ENCODE results near the gene APOBEC4.
"Not testable (repeated sequence)": the region's sequence is repeated elsewhere in the genome, so short reads cannot be mapped to it uniquely, and the experiment has no call there.

APOBEC4 gene

DNA sequence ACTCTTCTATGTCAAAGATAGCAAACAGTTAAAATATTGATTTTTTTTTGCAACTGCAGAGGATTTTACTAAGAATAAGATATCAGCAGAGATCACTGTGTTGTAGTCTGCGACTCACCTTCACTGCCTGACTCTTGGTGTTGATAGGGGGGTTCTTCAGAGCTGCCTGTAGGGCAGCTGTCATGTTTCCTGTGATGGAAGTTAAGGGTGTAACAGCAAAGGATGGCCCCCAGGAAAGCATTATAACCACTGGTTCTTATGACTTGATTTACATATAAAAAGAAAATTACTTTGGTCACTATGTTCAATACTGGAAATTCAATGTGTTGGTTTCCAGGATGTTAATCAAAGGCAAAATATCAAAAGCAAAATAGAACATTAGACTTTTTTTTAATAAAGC is 20.2 kb downstream of the APOBEC4 start:
- DNase-seq: no peak

DNA sequence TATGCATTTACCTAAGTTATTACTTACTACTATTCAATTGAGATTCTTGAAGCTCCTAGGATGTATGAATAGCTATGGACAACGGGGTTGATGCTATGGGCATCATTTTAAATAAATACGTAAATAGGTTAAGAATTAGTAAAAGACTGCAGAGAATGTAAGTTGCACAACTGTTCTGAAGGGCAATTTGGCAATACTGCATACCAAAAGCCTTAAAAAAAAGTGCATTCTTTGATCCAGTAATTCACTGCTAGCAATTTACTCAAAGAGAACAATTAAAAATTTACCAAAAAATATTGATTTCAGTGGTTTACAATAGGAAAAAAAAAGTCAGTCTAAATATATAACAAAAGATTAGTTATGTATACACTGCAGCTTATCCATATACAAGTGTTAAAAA is 21.0 kb downstream of the APOBEC4 start:
- DNase-seq: no peak

DNA sequence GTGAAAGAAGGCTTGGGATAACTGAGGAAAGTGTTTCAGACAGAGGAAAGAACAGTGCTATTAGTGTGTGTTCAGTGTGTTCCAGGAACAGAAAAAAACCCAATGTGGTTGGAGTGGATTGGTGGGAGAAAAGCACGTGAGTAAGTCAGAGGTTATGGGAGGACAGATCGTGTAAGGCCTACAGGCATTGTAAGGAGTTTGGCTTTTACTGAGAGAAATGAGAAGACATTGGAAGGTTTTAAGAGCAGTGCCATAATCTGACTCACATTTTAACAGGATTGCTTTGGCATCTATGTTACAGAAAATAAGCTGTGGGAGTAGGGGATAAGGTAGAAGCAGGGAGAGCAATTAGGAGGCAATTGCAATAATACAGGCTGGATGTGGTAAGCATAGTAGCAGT is 22.4 kb downstream of the APOBEC4 start:
- no peak for DNase-seq

DNA sequence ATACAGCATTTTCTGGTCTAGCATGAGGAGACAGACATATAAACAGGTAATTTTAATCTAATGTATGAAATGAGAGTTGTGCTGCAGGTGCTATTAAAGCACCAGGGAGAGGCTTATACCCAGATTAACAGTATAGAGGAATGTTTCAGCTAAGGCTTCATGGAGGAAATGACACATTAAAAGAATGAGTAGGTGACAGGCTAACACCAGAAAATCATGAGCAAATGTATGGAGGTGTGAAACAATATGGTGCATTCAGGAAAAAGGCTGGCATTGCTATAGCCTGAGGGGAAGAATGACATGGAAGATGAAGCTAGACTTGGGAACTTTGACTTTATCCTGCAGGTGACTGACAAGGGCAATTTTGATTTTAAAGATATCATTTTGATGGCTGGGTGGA is 24.6 kb downstream of the APOBEC4 start:
- no peak for DNase-seq

DNA sequence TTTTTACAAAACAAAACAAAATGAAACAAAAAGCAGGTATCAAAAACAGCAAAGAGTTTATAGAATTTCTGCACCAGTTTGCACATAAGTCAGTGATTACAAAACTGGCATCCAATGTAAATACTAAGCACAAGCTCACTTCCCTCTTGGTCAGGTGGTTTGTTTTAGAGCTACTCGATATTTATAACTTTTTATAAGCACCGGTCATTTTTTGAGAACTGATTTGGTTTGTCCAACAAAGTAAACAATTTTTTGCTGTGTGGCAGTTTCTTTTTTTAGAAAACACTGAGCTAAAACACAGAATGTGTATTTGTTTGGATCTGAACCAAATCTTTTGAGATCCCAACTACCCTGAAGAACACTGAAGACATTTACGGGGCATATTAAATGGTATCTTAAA is 26.9 kb downstream of the APOBEC4 start:
- not testable (repeated sequence) for DNase-seq

DNA sequence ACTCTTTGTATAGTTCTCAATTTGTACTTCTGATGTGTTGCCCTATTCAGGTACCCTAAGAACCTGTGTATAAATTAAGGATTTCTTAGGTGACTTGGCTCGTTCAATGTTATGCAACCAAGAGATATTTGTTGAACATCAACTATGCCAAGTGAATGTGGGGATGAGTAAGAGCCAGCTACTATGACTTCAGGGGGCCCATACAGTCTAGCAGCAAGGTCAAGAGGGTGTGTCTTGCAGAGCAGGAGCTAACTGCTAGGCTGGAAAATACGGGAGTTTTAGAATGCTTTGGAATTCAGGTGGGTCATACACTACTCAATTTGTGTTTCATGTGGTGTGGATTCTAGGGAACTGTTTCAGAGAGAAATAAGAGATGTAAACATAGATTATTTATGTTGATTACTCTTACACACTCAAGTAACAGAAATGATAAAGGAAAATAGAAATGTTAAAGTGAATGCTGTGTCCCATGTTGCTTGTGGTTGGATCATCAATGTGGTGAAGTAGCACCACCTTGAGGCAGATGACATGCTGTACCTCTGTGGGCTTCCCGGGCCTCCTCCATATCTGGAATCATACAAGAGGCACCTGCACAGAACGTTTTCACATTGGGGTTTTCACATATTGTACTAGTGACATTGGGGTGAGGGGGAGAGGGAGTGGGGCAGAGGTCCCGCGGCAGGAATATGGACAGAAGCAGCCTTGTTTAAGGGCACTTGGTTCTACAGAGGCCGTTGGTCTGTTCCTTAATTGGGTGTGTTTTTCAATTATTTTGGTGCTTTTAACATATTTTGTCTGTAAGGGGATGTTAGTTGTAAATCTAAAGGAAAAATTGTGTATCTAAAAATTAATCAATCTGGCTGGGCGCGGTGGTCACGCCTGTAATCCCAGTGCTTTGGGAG is 30.0 kb downstream of the APOBEC4 start:
- DNase-seq: peak; percentile 62

DNA sequence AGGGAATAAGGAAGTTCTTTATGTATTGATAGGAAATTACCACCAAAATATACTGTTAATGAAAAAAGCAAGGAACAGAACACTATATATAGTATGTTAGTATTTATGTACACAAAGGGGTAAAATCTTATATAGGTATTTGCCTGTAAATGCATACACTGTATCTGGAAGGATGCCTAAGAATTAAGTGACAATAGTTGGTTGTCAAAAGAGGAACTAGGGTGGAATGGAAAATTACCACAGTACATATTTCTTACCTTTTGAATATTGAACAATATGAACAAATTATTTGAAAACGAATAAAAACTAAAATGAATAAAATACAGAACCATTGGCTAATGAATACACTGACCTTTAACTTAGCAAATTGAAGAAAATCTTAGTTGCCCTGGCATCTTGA is 31.1 kb downstream of the APOBEC4 start:
- no peak for DNase-seq

DNA sequence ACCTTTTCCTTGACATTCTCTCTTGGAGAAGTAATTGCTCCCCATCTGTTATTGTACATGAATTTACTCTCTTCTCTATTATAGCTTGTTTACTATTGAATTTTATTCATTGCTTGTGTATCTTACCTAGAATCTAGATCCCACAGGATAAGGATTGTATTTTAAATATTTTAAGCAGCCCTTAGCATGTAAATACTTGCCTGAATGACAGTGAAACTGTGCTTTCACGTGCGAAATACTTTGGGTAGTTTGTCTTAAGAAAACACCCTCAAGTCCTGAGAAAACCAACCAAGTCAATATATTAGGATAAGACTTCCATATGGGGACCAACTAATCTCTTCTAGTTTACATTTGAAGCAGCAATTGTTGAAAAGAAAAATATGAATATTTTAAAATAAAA is 32.8 kb downstream of the APOBEC4 start:
- no peak for DNase-seq

DNA sequence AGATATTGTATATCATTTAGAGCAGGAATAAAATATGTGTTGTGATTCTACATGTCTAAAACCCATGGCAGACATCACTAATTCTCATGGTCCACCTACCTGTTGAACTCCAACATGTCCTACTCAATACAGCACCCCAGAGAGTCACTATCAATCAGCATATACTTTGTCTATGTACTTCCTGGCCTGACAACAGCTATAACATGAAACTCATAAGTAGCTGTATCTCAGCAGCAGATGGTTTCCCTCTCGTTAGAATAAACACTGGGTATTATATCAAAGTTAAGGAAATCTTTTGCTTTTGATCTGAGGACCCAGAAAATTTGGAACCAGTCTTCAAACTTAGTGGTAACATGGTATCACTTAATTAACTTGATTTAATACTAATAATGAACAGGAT is 33.3 kb downstream of the APOBEC4 start:
- no peak for DNase-seq

DNA sequence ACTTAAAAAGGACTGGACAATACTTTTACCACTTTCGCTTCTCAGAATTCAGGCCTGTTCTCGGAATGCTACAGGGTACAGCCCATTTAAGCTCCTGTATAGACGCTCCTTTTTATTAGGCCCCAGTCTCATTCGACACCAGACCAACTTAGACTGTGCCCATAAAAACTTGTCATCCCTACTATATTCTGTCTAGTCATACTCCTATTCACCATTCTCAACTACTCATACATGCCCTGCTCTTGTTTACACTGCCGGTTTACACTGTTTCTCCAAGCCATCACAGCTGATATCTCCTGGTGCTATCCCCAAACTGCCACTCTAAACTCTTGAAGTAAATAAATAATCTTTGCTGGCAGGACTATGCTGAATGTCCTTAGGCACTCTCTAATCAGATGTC is 34.9 kb downstream of the APOBEC4 start:
- not testable (repeated sequence) for DNase-seq

DNA sequence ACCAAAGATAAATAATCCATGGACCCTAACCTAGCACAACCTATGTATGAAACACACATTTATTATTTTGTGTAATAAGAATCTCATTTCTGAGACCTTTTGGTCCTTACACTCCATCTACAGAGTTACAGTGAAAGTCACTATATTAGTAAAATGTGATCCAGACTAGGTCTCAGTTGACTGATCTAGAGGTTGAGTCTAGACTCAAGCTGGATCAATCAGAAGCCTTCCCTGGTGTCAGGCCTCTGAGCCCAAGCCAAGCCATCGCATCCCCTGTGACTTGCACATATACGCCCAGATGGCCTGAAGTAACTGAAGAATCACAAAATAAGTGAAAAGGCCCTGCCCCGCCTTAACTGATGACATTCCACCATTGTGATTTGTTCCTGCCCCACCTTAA is 40.1 kb downstream of the APOBEC4 start:
- DNase-seq: not testable (repeated sequence)

DNA sequence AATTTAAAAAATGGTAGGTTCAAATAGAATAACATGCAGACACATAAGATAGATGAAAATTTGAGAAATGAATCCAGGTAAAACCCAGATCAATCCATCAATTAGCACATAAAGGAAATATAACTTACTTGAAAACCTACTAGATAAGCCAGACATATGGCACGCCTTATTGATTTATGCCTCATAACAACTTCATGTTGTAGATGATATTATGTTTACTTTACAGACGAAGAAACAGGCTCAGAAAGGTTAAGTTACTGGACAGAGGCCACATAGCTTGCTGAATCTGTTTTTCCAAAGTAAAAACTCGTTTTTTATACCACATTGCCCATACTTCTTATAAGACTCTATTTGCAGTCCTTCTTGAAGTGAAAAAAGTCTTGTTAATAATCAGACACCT is 40.7 kb downstream of the APOBEC4 start:
- no peak for DNase-seq

DNA sequence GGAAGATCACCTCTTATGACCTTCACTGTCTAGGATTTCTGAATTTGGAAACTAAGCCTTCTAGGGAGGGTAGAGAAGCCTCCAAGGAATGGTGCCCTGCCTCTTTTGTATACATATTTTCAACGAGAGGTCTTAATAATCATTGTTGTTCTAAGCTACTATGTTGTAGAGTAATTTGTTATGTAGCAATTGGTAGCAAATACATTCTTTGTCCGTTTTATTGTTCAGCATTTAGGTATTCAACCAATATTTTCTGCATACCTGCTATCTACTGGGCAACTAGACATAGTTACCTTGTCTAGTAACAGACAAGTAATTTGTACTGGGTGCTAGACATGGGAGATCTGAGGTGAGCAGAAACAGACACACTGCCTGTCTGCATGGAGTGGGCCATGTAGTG is 42.1 kb downstream of the APOBEC4 start:
- no peak for DNase-seq

DNA sequence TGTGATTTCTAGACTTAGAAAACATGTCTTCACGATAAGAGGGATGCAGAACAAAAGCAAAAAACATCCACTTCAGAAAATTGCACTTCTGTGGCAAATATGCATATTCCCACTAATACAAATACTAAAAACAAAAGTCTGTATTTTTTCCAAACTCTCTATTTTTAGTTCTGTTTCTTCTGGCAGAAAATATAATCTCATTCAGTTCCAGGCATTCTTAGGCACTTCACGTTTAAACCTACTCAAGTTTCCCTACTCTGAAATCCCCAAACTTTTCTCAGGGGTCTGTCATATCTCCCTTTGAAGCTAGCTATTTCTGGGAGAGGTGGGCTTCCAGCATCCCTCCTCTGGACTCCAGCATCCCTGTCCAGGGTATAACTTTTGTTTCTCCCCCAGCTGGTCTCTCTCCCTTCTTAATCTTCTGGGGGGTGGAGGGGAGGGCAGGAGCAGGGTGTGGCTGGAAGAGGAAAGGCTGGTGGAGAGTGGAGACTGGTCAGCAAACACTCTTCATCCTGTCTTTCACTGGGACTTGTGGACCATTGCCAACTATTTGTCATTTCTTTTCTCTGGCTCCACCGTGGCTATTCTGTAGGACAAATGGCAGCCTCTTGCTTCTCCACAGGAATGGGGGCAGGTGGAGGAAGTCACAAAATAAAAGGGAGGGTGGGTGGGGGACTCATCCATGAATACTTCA is 43.2 kb downstream of the APOBEC4 start:
- no peak for DNase-seq

DNA sequence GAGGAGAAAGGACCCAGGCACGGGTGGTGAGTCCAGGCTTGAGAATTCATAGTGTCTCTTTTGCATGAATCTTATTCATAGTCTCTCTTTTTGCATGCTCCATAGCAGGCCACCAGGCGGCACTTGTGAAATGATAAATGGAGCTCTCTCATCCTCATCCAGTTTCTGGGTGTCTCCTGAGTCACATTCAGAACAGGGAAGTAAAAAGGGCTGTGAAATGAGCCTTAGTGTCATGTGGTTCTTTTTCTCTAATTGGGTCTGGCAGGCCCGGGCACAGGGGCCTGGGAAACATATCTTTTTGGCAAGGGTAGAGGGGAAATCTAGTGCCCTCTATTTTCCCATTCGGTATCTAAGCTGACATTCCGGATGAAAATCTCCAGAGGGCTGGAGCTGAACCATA is 43.8 kb downstream of the APOBEC4 start:
- no peak for DNase-seq

DNA sequence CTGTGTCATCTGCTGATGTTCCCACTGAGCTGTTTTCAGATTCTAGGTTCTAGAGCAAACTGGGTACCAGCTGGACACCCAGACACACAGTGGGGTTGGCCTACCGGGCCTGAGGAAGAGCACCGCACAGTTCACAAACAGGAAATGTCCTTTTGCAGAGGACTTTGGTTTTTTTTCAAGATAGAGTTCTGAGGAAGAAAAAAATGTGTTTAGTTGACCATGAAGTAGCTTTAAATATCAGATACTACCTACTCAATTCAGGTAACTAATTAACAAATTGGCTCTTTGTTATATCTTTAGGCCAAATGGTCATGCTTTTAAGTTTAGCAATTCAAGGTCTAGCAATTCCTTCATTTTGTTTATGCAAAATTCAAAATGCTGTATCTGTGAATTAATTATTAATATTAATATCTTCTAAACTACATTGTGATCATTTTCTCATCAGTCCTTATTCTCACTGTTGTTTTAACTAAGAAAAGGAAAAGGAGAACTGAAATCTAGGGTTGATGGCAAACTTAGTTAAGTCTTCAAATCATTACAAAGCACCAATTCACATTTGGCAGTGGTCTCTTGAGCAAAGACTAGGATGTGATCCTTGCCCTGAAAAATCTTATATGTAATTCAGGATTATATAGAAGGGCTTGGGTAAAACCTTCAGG is 45.7 kb downstream of the APOBEC4 start:
- DNase-seq: no peak

DNA sequence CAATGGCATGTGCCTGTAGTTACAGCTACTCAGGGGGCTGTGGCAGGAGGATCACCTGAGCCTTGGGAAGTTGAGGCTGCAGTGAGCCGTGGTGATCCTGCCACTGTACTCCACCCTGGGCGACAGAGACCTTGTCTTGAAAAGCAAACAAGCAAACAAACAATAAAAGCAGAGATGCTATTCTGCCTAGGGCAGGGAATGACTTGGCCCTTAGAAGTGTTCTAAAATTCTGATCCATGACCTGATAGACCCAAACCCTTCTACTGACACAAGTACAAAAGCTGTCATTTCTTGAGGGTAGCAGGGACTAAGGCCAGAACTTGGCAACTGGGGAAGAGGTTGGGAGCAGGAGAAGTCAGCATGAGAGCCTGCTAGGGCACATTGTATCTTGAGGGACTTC is 47.2 kb downstream of the APOBEC4 start:
- DNase-seq: no peak

DNA sequence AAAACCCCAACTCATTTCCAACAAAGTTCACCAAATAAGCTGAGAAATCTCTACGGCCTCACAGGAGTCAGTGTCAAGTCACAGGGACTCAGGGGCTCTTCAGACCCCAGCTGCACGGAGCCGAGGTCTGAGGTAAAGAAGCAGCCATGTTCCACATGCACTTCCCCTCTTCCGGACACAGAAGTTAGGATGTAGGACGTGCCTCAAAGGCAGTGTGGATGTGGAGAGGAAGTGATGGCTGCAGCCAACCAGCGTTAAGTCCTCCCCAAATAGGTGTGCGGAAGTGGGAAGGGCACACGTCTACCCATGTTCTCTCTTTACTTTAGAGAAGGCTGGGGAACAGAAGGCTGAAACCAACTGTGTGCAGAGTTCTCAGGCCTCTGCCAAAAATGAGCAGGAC is 48.3 kb downstream of the APOBEC4 start:
- no peak for DNase-seq

DNA sequence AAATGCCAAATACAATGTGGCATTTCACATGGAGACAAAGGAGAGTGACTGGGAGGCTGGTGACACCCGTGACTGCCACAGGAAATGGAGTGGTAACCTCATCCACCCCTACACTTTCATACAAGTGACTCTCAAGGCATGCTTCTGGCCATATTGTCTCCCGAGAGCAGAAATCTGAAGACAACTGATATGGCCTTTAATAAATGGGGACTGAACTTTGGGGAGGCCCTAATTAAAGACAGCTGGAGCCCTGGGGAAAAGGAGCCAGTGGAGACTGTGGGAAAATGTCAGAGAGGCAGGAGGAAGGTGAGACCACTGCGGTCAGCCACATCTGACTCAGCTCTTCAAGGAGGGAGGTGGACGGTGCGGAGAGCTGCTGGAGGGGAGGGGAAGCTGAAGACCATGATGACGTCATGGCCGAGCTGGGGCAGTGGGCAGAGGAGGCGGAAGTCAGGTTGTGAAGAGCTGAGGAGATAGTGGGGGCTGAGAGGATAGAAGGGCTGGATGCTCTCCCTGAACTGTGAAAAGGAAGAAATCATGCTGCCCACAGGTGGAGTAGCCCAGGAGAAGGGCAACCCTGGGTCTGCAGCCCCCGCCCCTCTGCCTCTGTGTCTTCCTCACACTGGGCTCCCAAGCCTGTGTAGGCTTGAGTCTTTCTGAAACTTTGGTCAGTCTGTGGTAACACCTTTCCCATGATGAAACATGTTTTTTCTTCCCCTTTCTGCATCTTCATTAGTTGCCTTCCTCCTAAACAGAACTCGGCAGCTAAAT is 48.9 kb downstream of the APOBEC4 start:
- DNase-seq: no peak

DNA sequence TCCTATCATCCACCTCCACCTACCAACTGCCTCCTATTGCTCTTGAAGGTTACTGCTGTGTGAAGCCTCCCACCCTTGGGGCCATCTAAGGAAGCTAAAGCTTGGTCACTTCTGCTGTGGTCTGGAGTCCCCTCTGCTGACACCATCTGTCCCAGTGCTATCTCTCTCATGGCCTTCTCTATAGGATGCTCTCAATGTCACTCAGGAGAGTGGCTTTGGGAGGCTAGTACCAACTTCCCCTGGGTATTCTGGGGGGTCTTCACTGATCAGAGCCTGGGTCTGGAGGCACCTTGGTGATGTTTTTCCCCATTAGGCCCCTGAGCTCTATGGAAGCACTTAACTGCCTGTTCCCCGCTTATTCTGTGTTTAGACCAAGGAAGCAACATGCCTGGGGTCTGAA is 50.6 kb downstream of the APOBEC4 start:
- no peak for DNase-seq

DNA sequence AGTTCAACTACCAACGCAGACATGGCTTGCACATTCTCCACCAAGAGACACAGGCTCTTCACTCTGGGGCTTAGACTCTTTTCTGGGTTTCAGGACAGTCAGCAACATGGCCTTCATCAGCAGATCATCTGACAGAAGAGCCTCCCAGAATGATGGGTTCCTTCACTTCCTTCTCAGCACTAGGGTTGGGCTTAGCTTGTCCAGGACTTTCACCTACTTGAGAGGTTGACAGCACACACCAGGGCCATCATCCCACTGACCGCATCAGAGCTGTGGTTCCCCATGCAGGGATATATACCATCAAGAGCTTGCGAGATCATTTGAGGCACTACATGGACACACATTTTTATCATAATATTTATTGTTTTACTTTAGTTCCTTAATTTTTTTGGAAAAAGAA is 52.5 kb downstream of the APOBEC4 start:
- no peak for DNase-seq

DNA sequence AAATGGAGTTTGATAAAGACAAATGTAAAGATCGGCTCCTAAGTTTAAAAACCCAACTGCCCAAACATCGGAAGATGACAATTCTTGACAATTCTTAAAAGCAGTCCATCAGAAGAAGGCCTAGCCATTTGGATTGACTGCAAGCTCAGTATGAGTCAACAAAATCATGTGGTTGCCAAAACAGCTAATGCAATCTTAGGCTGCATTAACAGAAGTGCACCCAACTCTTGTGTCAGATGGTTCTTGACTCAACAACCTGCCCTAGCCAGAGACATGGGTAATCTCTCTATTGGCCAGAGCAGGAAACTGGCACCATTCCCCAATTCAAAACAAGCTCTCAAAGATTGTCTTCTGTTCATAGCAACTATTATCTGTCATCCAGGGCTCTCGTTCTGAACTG is 53.0 kb downstream of the APOBEC4 start:
- no peak for DNase-seq

DNA sequence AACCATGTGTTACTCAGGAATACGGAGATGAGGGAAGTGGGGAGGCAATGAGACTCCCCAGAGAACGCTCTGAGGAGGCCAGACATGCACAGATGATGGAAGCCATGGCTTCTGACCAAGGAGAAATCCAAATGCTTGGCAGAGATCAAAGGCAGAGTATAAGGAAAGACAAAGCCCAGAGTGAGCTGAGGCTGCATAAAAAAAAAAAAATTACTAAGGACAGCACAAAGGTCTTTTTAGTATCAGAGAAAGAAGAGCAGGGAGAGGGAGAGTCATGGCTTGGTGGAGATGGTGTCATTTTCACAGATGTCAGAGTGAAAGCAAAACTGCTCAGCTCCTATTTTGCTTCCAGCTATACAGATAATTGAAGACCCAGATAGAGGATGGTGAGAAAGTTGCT is 54.7 kb downstream of the APOBEC4 start:
- DNase-seq: no peak
